Right lung (tissue), 10 donors: ENCODE results near the gene AFMID. TPM values are rescaled to one million over a fixed set of nuclear protein-coding genes. Genes with fewer than 3 reads are reported as not detected.
A peak's percentile ranks its signal among the peaks of the same experiment; 100 is the strongest.
"Not testable (repeated sequence)": the region's sequence is repeated elsewhere in the genome, so short reads cannot be mapped to it uniquely, and the experiment has no call there.

Experiments
- DNase-seq, 2 donors: peaks; one replicate each; pipeline ENCODE4 v3.0.0-alpha.2; 2013
- long read RNA-seq, 8 donors: transcript quantifications; one replicate each; lab custom pipeline, GENCODE V29; 2026
- polyA plus RNA-seq, 5 donors: library from polyadenylated mRNA; unstranded; fragments of 120-200 nt; gene quantifications; one replicate each; pipeline versions ENCODE4 v1.2.1 to v1.2.3, GENCODE V29; 2013; ENCODE audit warnings: inconsistent platforms in 1 of 5, low replicate concordance in 1 of 5; ENCODE audit not compliant: insufficient read length in 5 of 5, insufficient read depth in 1 of 5

Gene AFMID, protein sequence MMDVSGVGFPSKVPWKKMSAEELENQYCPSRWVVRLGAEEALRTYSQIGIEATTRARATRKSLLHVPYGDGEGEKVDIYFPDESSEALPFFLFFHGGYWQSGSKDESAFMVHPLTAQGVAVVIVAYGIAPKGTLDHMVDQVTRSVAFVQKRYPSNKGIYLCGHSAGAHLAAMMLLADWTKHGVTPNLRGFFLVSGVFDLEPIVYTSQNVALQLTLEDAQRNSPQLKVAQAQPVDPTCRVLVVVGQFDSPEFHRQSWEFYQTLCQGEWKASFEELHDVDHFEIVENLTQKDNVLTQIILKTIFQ
- polyA plus RNA-seq: 10 to 100 TPM; 45.4 to 55.4 (median 53.7) TPM
- long read RNA-seq, donor 1, partial matches to known transcripts: 0 of 9 reads
- long read RNA-seq, donor 1, other reads (novel, unspliced or antisense): 6 of 9 reads
- long read RNA-seq, donor 2, partial matches to known transcripts: 0 of 2 reads
- long read RNA-seq, donor 2, other reads (novel, unspliced or antisense): 0 of 2 reads
- long read RNA-seq, donor 3, partial matches to known transcripts: 0 of 12 reads
- long read RNA-seq, donor 3, other reads (novel, unspliced or antisense): 9 of 12 reads
- long read RNA-seq, donor 4, partial matches to known transcripts: 5 of 9 reads
- long read RNA-seq, donor 4, other reads (novel, unspliced or antisense): 0 of 9 reads
- long read RNA-seq, donor 5, partial matches to known transcripts: 0 of 9 reads
- long read RNA-seq, donor 5, other reads (novel, unspliced or antisense): 7 of 9 reads
- long read RNA-seq, donor 6, partial matches to known transcripts: 0 of 18 reads
- long read RNA-seq, donor 6, other reads (novel, unspliced or antisense): 12 of 18 reads
- long read RNA-seq, donor 7, partial matches to known transcripts: 0 of 7 reads
- long read RNA-seq, donor 7, other reads (novel, unspliced or antisense): 5 of 7 reads
- long read RNA-seq, donor 8, partial matches to known transcripts: 0 of 1 reads
- long read RNA-seq, donor 8, other reads (novel, unspliced or antisense): 0 of 1 reads

DNA sequence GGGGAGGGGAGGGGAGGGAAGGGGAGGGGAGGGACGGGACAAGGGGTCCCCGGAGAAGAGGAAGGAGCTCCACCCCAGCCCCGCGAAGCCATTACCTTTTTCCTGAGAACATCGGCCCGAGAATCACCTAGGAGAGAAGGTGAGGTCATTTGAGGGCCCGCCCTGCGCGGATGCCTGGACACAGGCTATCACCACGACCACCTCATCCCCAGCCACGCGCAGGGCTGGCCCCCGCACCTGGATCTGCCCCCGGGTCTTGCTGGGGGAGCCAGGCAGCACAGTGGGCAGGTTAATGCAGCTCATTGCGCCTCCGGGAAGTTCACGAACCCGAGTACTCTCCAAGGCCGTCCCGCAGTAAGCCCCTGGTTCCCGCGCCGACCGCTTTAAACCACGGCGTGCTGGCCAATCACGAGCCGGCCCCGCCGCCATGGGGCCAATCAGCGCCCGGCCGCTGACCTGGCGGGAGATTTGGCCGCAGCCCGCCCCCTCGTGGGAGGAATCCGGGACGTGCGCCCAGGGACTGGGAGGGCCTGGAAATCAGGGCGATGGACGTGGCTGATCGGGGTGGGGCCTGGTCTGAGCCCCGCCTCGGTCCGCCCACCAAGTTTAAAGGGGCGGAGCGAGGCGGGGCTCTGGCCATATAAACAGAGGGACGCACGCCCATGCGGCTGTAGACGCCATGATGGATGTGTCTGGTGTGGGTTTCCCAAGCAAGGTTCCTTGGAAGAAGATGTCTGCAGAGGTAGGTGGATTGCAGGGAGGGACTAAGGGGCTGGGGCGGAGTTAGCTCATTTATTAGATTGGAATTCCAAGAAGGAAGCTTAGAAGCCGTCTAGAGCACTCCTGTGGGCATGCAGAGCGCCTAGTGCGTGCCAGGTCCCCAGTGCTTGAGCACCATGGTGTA lies at the start of gene AFMID, which contains the start of gene TK1:
Gene AFMID (plus strand): TSS at position 671 of the 904 bp plus-strand sequence. CDS start 9 bp downstream, at position 680.
Gene TK1 (minus strand): TSS at position 361 of the 904 bp plus-strand sequence. CDS start 58 bp downstream, at position 303.
- DNase-seq: peak; percentile 94 to 96

GRCh38 chr17:78137392-78138203 lies 49.6 kb upstream of the AFMID start:
- no peak for DNase-seq

DNA sequence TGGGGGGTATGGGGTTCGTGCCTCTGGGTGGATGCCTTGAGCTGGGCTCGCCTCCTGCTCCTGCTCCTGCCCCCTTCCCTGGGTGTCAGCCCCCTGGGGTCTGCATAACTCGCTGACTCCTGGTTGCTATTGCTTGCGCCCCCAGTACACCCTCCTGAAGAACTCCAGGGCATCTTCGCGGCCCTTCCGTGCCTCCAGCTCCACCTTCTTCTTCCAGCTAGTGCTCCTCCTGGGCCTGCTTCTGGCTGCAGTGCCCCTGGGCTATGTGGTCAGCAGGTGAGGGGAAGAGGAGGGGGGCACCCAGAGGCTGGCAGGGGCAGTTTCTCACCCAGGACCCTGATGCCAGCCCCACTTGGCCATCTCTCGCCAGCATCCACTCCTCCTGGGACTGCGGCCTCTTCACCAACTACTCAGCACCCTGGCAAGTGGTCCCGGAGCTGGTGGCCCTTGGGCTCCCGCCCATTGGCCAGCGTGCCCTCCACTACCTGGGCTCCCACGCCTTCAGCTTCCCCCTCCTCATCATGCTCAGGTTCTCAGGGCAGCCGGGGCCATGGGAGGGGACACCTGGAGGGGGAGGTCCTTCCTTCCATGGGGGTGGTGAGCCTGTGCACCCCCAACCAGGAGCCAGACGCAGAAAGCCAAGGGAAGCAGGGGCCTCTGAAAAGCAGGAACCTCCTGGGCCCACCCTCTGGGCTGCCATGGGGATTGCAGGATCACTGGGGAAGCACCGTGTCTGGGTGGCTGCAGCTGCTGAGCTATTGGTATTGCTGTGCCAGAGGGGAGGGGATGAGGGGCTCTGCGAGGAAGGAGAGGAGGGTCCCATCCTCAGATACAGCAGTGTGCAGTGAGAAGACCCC lies 48.7 kb upstream of the AFMID start:
- DNase-seq: no peak

- DNase-seq: not testable (repeated sequence)
Observed at GRCh38 chr17:78139861-78140168, 47.3 kb upstream of the AFMID start.

DNA sequence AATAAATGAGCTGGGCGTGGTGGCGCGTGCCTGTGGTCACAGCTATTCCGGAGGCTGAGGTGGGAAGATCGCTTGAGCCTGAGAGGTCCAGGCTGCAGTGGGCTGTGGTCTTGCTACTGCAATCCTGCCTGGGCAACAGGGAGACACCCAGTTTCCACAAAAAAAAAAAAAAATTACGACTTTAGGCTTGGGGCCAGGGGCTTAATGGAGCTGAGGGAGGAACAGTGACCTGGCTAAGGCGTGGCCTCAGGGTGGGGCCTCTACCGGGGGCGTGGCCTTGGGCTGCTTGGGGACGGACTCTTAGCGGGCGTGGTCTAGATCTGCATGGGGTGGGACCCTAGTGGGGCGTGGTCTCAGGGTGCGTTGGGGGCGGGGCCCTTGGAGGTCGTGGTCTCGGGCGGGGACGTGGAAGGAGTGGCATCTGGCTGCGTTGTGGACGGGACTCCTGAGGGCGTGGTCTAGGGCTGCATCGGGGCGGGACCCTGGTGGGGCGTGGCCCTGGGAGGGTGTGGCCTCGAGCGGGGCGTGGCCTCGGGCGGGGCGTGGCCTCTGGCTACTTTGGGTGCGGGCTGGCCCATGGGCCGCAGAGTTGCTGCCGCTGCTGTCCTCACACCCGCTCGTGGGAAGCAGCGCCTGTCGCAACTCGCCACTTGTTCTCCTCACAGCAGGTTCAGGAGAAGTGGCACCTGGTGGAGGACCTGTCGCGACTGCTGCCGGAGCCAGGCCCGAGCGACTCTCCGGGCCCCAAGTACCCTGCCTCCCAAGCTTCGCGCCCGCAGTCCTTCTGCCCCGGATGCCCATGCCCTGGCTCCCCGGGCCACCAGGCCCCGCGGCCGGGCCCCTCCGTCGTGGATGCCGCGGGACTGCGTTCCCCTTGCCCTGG lies 46.8 kb upstream of the AFMID start:
- peak; percentile 67 to 68 for DNase-seq

DNA sequence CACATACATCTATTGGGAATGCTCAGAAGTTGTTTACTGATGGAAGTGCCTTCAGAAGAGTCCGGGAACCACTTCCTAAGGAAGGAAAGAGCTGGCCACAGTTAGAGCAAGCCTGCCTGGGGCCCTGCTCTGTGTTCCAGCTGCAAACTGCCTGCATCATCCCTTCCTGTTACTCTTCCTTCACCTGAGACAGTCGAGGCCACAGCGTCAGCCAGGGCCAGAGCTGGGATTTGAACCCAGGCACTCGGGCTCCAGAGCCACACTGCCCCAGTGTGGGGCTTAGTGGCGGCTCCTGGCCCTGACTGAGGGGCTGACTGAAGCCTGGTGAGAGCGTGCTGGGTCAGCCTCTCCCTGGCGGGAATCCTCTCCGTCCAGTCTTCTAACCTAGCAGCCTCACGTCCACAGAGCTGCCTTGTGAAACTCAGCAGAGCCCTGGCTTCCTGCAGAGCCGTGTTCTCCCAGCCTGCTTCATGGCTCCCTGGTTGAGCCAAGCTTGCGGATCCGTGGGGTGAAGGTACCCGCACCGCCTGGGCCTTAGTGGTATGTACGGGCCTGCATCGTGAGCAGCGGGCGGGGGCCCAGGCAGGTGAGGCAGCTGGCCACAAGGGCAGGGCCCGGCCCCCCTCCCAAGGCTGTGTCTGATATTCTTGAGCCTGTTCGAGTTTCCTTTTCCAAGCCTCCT lies 45.6 kb upstream of the AFMID start:
- no peak for DNase-seq

GRCh38 chr17:78142119-78142861 lies 44.9 kb upstream of the AFMID start:
- DNase-seq: no peak

GRCh38 chr17:78143214-78144146 lies 43.7 kb upstream of the AFMID start:
- DNase-seq: no peak

- peak; percentile 90 for DNase-seq
Observed at GRCh38 chr17:78144147-78144719, 42.9 kb upstream of the AFMID start.

- DNase-seq: no peak
Observed at GRCh38 chr17:78144736-78145641, 42.2 kb upstream of the AFMID start.

DNA sequence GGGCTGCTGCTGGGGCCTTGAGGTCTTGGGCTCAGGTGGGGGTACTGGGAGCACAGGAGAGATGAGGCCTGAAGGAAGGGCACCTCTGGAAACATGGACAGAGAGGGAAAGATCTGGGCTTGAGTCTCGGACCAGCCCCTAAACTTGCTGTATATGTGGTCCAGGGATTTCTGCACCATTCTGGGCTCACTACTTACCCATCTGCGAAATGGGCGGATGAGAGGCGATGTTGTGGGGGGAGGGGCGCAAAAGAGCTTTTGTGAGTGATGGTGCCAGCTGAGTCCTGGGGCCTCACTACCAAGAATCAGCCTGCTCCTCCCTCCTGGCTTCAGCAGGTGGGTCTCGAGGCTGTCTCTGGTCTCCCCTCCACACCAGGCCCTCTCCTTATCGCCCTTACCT lies 40.7 kb upstream of the AFMID start:
- no peak for DNase-seq

GRCh38 chr17:78146881-78147280 lies 40.3 kb upstream of the AFMID start:
- DNase-seq: no peak

DNA sequence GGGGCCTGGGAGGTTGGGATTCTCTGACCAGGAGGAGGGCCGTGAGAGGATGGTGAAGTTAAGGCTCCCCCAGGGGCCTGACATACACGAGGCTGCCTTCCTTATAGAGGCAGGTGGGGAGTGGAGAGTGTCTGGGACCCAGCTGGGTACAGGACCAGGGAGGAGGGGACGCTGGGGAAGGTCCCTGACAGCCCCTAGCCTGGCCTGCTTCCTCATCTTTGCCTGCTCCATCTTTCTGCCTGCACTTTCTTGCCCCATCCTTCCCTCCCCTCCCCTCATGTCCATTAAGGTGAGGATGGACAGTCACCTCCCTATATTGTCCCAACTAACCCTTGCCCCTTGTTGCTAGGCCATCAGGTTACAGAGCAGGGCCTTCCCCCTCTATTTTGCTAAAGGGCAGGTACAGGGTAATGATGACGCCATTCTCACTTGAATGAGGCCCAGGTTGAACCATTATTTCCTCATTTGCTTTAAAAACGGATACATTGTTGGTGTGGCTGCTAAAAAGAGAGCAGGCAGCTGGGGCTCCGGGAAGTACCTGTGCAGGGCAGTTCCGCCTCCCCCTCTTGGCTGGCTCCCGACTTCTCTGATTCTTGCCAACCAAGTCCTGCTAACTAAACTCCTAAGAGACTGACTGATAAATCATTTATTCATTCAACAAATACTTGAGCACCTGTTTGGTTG lies 39.7 kb upstream of the AFMID start:
- no peak for DNase-seq
